Cardiac septum (tissue), 1 donor: ENCODE data around the gene RGSL1. TPM values are rescaled to one million over a fixed set of nuclear protein-coding genes. Genes with fewer than 3 reads are reported as not detected.

Experiments
- DNase-seq: peaks from one replicate; pipeline ENCODE4 v3.0.0-alpha.2; 2020; ENCODE audit warnings: low spot score
- intact Hi-C: fragments of 100-400 bp; cut with DNase I; formaldehyde crosslinking; loops from one replicate; pipeline ENCODE4 v1.14.0; 2022
- long read RNA-seq: library from polyadenylated mRNA; unstranded; transcript quantifications from one replicate; pipeline ENCODE4 v2.0.0, GENCODE V29; 2021
- total RNA-seq: library from RNA; stranded (reverse); fragmentation: NEBNext Ultra II Directional; extraction: Animal tissue kit (Norgen Biotek cat#: 25700); gene quantifications from one replicate; pipeline ENCODE4 v1.2.1, GENCODE V29; 2021
- donor health status: DM: no; HTN: no; CAD: no.

The RGSL1 gene
- not detected for total RNA-seq
- long read RNA-seq, partial matches to known transcripts, result 0 of 1 reads
- long read RNA-seq, other reads (novel, unspliced or antisense), result 1 of 1 reads

GRCh38 chr1:182450087-182450486, at the start of gene RGSL1:
Gene RGSL1 (plus strand): TSS chr1:182450146. CDS start chr1:182450166, 20 bp downstream.
- DNase-seq, result no peak
- intact Hi-C loops, result no loop called here

GRCh38 chr1:182400567-182400966, 49.4 kb upstream of the RGSL1 start, which contains the start of gene TEDDM1:
Gene TEDDM1 (minus strand): TSS chr1:182400667. CDS start chr1:182400485, 182 bp downstream.
- DNase-seq, result no peak
- intact Hi-C loops, result no loop called here

- intact Hi-C loops, result no loop called here
- DNase-seq, result no peak
Observed at GRCh38 chr1:182404781-182405180, 45.2 kb upstream of the RGSL1 start.

- intact Hi-C loops, result no loop called here
- no peak for DNase-seq
Observed at GRCh38 chr1:182405578-182405977, 44.4 kb upstream of the RGSL1 start.

- intact Hi-C loops, result no loop called here
- no peak for DNase-seq
Observed at GRCh38 chr1:182406012-182406411, 43.9 kb upstream of the RGSL1 start.

GRCh38 chr1:182407724-182408123, 42.2 kb upstream of the RGSL1 start:
- intact Hi-C loops, result no loop called here
- no peak for DNase-seq

- DNase-seq, result no peak
Observed at GRCh38 chr1:182408435-182409075, 41.4 kb upstream of the RGSL1 start.

GRCh38 chr1:182410138-182410537, 39.8 kb upstream of the RGSL1 start:
- intact Hi-C loops, result no loop called here
- DNase-seq, result no peak

More at GRCh38 chr1:182408435-182409075, 41.4 kb upstream of the RGSL1 start:
- intact Hi-C loops, result no loop called here

- intact Hi-C loops, result no loop called here
- no peak for DNase-seq
Observed at GRCh38 chr1:182410620-182411273, 39.2 kb upstream of the RGSL1 start.

GRCh38 chr1:182413486-182413885, 36.5 kb upstream of the RGSL1 start:
- no peak for DNase-seq
- intact Hi-C loops, result no loop called here

GRCh38 chr1:182413969-182414368, 36.0 kb upstream of the RGSL1 start:
- intact Hi-C loops, result no loop called here
- DNase-seq, result no peak

- no peak for DNase-seq
- intact Hi-C loops, result no loop called here
Observed at GRCh38 chr1:182415789-182416188, 34.2 kb upstream of the RGSL1 start.

GRCh38 chr1:182426442-182427430, 23.2 kb upstream of the RGSL1 start:
- intact Hi-C loops, result no loop called here
- DNase-seq, result no peak

- DNase-seq, result no peak
- intact Hi-C loops, result no loop called here
Observed at GRCh38 chr1:182428043-182428442, 21.9 kb upstream of the RGSL1 start.

GRCh38 chr1:182430263-182431068, 19.5 kb upstream of the RGSL1 start:
- no peak for DNase-seq
- intact Hi-C loops, result no loop called here

GRCh38 chr1:182431278-182431677, 18.7 kb upstream of the RGSL1 start:
- DNase-seq, result no peak
- intact Hi-C loops, result no loop called here

- no peak for DNase-seq
- intact Hi-C loops, result no loop called here
Observed at GRCh38 chr1:182433580-182433979, 16.4 kb upstream of the RGSL1 start.

- no peak for DNase-seq
- intact Hi-C loops, result no loop called here
Observed at GRCh38 chr1:182438326-182438725, 11.6 kb upstream of the RGSL1 start.

GRCh38 chr1:182441719-182442118, 8.2 kb upstream of the RGSL1 start:
- DNase-seq, result no peak
- intact Hi-C loops, result no loop called here
